DMS114 treated with DMSO at 0.1 percent for 48 hours (cell line): Measurements from ENCODE around the gene FOXC1.

Experiments
- DNase-seq: peaks from one replicate; lab custom pipeline; 2025; ENCODE audit not compliant: unreplicated experiment; lab: John Stamatoyannopoulos, UW

The FOXC1 gene

DNA sequence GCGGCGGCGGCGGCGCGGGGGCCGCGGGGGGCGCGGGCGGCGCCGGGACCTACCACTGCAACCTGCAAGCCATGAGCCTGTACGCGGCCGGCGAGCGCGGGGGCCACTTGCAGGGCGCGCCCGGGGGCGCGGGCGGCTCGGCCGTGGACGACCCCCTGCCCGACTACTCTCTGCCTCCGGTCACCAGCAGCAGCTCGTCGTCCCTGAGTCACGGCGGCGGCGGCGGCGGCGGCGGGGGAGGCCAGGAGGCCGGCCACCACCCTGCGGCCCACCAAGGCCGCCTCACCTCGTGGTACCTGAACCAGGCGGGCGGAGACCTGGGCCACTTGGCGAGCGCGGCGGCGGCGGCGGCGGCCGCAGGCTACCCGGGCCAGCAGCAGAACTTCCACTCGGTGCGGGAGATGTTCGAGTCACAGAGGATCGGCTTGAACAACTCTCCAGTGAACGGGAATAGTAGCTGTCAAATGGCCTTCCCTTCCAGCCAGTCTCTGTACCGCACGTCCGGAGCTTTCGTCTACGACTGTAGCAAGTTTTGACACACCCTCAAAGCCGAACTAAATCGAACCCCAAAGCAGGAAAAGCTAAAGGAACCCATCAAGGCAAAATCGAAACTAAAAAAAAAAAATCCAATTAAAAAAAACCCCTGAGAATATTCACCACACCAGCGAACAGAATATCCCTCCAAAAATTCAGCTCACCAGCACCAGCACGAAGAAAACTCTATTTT lies 2.0 kb downstream of the FOXC1 start:
- peak; percentile 37 for DNase-seq

GRCh38 chr6:1612299-1612973 lies 2.7 kb downstream of the FOXC1 start:
- DNase-seq, result no peak

DNA sequence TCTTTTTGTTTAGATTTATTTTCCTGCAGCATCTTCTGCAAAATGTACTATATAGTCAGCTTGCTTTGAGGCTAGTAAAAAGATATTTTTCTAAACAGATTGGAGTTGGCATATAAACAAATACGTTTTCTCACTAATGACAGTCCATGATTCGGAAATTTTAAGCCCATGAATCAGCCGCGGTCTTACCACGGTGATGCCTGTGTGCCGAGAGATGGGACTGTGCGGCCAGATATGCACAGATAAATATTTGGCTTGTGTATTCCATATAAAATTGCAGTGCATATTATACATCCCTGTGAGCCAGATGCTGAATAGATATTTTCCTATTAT lies 3.2 kb downstream of the FOXC1 start:
- no peak for DNase-seq

DNA sequence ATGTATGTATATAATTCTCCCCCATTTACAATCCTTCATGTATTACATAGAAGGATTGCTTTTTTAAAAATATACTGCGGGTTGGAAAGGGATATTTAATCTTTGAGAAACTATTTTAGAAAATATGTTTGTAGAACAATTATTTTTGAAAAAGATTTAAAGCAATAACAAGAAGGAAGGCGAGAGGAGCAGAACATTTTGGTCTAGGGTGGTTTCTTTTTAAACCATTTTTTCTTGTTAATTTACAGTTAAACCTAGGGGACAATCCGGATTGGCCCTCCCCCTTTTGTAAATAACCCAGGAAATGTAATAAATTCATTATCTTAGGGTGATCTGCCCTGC lies 3.6 kb downstream of the FOXC1 start:
- peak; percentile 32 for DNase-seq

DNA sequence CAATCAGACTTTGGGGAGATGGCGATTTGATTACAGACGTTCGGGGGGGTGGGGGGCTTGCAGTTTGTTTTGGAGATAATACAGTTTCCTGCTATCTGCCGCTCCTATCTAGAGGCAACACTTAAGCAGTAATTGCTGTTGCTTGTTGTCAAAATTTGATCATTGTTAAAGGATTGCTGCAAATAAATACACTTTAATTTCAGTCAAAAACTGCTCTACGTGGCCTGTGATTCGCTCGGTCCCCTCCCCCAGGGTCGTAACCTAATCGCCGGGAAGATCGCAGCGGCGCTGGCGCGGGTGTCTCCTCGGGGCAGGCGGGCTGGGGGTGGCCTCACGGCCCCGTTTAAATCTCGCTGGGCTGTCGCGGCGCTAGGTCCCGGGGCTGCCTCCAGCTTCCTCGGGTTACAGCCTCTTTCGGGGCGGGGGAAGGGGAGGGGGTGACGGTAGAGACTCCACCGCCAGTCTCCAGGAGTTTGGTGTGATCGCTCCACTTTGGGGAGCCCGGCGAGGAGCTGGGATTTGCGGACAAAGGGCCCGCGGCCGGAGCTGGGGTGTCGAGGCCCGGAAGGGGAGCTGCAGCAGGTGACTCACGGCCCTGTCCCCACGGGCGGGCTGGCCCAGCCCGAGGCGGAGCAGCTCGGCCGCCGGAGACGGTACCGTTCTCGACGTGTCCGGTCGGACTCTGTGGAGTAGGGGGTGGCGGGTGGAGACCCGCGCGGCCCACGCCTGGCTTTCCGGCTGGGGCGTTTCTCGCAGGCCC lies 4.2 kb downstream of the FOXC1 start:
- no peak for DNase-seq

- DNase-seq, result no peak
Measured at GRCh38 chr6:1614448-1615150, 4.9 kb downstream of the FOXC1 start.

GRCh38 chr6:1615151-1615852 lies 5.6 kb downstream of the FOXC1 start:
- DNase-seq, result no peak

GRCh38 chr6:1615853-1616420 lies 6.2 kb downstream of the FOXC1 start:
- no peak for DNase-seq

DNA sequence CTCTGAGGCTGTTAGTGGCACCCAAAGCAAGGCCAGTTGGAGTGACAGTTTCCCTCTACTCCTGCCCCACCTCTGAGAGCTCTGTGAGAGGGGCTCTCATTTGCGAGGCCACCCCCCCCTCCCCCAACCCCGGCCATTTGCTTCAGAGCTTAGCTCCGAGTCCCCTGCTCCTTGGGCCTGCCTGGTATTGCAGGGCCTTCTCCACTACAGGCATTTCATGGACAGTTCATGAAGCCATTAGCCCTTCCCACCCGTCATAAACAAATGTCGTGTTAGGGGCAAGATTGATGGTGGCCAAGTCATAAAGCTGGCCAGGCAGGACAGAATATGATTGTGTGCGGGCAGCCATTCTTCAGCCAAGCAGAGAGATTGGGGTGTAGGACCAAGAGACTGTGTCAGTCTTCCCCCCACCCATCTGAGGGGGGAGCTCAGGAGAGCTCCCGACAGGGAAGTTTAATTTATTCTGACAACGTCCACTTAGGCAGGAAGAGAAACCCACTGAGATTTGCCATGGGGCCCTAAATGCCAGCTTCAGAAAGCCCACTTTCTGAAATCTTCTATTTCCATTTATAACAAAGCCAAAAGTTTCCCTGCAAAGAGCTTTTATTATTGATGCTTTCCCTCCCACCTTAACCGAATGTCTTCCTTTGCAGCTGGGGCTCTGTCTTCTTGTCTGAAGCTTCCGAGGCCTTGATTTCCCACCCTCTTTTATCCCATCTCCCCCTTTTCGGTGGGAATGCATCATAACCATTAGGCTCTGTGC lies 7.2 kb downstream of the FOXC1 start:
- no peak for DNase-seq

DNA sequence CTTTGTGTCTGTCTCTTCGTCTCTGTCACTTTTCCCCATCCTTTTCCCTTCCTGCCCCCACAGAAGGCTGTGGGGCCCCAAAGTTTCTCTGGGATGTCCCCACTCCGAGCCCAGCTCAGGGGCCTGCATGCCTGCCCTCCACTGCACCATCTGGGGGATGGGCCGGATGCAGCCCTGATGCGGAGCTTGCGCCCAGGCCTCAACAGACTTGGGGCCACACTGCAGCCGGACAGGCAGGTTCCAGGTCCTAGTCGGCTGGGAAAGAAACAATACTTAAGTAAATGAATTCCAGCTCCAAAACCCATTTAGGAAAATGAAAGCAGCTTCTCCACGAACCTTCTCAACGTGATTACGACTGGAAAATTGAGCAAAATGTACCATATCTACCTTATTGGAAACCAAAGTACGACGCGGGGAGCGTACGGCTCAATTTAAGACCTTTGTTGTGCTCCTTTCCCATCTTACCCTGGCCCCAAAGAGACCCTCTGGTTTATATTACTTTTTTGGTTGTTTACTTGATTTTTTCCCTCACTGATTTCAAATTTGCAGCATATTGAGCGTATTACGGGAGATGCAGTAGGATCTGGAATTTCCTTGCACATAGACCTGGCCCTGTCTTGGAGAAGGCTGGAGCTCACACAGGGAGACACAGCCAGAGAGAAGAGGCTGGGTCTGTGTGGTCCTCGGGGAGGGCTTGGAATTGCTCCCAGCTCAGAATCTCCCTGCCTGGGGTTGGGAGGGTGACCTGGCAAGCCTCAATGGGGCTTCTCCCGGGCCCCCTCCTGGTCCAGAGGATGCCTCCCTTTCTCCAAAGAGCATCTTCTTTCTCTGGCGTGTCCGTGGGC lies 8.0 kb downstream of the FOXC1 start:
- no peak for DNase-seq

- no peak for DNase-seq
Measured at GRCh38 chr6:1618311-1619097, 8.8 kb downstream of the FOXC1 start.

- no peak for DNase-seq
Measured at GRCh38 chr6:1619098-1619672, 9.5 kb downstream of the FOXC1 start.

DNA sequence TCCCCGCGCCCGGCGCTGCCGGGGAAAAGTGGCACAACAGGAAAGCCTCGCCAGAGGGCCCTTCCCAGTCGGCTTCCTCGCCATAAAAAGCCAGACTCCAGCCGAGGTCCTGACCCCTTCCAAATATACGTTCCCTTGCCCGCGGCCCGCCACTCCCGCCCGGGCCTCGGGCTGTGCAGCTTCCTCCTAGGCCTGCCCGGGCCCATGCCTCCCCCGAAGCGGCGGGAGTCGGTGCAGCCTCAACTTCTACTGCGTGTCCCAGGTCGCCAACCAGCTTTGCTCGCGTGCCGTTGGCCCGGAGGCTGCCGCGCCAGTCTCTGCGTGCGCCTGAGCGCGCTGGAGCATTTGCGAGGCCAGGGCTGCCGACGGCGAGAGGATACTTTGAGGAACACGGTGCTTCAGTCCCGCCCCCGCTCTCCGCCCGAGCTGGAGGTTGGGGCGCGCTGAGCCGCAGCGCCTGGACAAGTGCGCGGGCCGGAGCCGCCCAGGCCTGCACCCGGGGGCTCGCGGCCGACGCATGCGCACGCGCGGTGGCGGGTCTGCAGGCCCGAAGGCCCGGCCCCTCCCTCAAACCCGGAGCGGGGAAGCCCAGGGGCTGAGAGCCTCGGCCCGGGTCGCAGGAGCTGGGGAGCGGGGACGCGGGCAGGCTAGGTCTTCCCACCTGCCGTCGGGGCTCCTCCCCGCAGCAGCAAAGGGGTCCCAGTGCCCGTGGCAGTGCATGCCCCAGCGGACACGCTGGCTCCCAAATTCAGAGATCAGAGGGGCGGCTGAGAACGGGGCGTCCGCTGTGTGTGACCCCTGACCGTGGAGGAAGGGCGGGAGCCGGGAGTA lies 10.2 kb downstream of the FOXC1 start:
- no peak for DNase-seq

GRCh38 chr6:1620504-1621069 lies 10.9 kb downstream of the FOXC1 start:
- no peak for DNase-seq

GRCh38 chr6:1621070-1621701 lies 11.5 kb downstream of the FOXC1 start:
- DNase-seq, result no peak

DNA sequence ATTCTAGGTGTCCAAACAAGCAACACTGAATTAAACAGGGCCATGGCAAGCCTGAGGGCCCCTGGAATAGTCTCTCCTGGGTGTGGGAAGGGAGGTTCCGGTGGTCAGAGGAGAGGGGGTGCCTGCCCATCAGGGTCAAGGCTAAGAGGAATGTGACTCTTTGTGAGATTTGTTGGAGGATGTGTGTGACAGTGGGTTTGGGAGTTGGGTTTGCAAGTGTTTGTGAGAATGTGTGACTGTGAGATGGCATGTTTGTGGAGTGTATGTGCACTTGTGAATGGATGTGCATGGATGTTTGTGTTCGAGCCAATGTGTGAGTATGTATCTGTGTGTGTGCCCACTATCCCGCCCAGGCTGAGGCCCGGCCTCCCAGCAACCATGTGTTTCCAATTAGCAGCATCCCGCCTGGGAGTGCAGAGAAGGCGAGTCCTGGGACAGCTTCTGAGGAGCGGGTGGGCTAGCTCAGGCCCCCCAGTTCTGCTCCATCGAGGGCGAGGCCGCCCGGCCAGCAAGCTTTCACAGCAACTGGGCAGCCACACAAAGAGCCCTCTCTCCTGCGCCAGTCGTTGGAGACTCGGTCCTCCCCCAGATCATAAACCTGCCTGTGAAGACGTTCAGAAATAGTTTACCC lies 12.6 kb downstream of the FOXC1 start:
- no peak for DNase-seq
